HG02870 (cell line): Measurements from ENCODE around the gene TBC1D10B.
"Not testable (repeated sequence)": the region's sequence is repeated elsewhere in the genome, so short reads cannot be mapped to it uniquely, and the experiment has no call there.

Experiments
- ATAC-seq: cut with Tn5 transposase; IDR thresholded peaks from one replicate; pipeline ENCODE4 v1.9.1; 2021; ENCODE audit warnings: mild to moderate bottlenecking, moderate library complexity; ENCODE audit not compliant: unreplicated experiment

TBC1D10B gene

GRCh38 chr16:30398661-30399434, 28.6 kb upstream of the TBC1D10B start:
- ATAC-seq = no peak

- ATAC-seq = no peak
Measured at GRCh38 chr16:30397776-30398660, 27.7 kb upstream of the TBC1D10B start.

GRCh38 chr16:30397056-30397455, 26.8 kb upstream of the TBC1D10B start:
- ATAC-seq = no peak

- ATAC-seq = not testable (repeated sequence)
Measured at GRCh38 chr16:30396627-30397026, 26.3 kb upstream of the TBC1D10B start.

- ATAC-seq = no peak
Measured at GRCh38 chr16:30395992-30396585, 25.8 kb upstream of the TBC1D10B start.

- ATAC-seq = peak; percentile 66
Measured at GRCh38 chr16:30395155-30395991, 25.1 kb upstream of the TBC1D10B start, which contains the start of gene ZNF48. ZNF48 (plus strand) TSS chr16:30395420; CDS start chr16:30395795, 375 bp downstream.

GRCh38 chr16:30394592-30395154, 24.4 kb upstream of the TBC1D10B start:
- ATAC-seq = no peak

- ATAC-seq = no peak
Measured at GRCh38 chr16:30383521-30383920, 13.2 kb upstream of the TBC1D10B start.

- no peak for ATAC-seq
Measured at GRCh38 chr16:30382111-30382881, 12.0 kb upstream of the TBC1D10B start, which contains the start of gene SEPTIN1. SEPTIN1 (minus strand) TSS chr16:30382561; CDS start chr16:30382542, 19 bp downstream.

- no peak for ATAC-seq
Measured at GRCh38 chr16:30381291-30382041, 11.2 kb upstream of the TBC1D10B start.

- ATAC-seq = no peak
Measured at GRCh38 chr16:30380803-30381208, 10.5 kb upstream of the TBC1D10B start.

- no peak for ATAC-seq
Measured at GRCh38 chr16:30380072-30380802, 9.9 kb upstream of the TBC1D10B start.

- ATAC-seq = no peak
Measured at GRCh38 chr16:30379158-30379783, 9.0 kb upstream of the TBC1D10B start.

GRCh38 chr16:30378236-30379157, 8.2 kb upstream of the TBC1D10B start:
- ATAC-seq = peak; percentile 84

- ATAC-seq = peak; percentile 38
Measured at GRCh38 chr16:30377812-30378235, 7.5 kb upstream of the TBC1D10B start.

- no peak for ATAC-seq
Measured at GRCh38 chr16:30377050-30377811, 6.9 kb upstream of the TBC1D10B start.
